NCI-H2196 treated with DMSO at 0.1 percent for 48 hours (cell line): Measurements from ENCODE around the gene FBLN2.
"Not testable (repeated sequence)": the region's sequence is repeated elsewhere in the genome, so short reads cannot be mapped to it uniquely, and the experiment has no call there.

Experiments
- DNase-seq: peaks from one replicate; lab custom pipeline; 2025; ENCODE audit not compliant: unreplicated experiment; lab: John Stamatoyannopoulos, UW

FBLN2 gene

GRCh38 chr3:13513051-13513912 is 35.6 kb upstream of the FBLN2 start:
- no peak for DNase-seq

- no peak for DNase-seq
Measured at GRCh38 chr3:13513913-13514517, 34.9 kb upstream of the FBLN2 start.

- DNase-seq = no peak
Measured at GRCh38 chr3:13514639-13515435, 34.1 kb upstream of the FBLN2 start.

GRCh38 chr3:13515786-13516759 is 32.9 kb upstream of the FBLN2 start:
- no peak for DNase-seq

- no peak for DNase-seq
Measured at GRCh38 chr3:13516760-13517135, 32.2 kb upstream of the FBLN2 start.

- no peak for DNase-seq
Measured at GRCh38 chr3:13517253-13517977, 31.5 kb upstream of the FBLN2 start.

GRCh38 chr3:13518516-13518953 is 30.4 kb upstream of the FBLN2 start:
- no peak for DNase-seq

- DNase-seq = no peak
Measured at GRCh38 chr3:13519006-13519791, 29.7 kb upstream of the FBLN2 start.

- no peak for DNase-seq
Measured at GRCh38 chr3:13520326-13520880, 28.5 kb upstream of the FBLN2 start.

- no peak for DNase-seq
Measured at GRCh38 chr3:13521309-13521708, 27.6 kb upstream of the FBLN2 start.

GRCh38 chr3:13521749-13522148 is 27.2 kb upstream of the FBLN2 start:
- DNase-seq = not testable (repeated sequence)

GRCh38 chr3:13522236-13522635 is 26.7 kb upstream of the FBLN2 start:
- no peak for DNase-seq

GRCh38 chr3:13524979-13525669 is 23.8 kb upstream of the FBLN2 start:
- no peak for DNase-seq

- DNase-seq = no peak
Measured at GRCh38 chr3:13525827-13526625, 22.9 kb upstream of the FBLN2 start.

- DNase-seq = no peak
Measured at GRCh38 chr3:13526626-13526949, 22.3 kb upstream of the FBLN2 start.

- no peak for DNase-seq
Measured at GRCh38 chr3:13528217-13528867, 20.6 kb upstream of the FBLN2 start.
